SK-N-SH treated with all-trans-retinoic acid at 6 μM for 48 hours (cell line): ENCODE measurements around the gene THNSL1.

Source experiments
- ATAC-seq: fragments of 200-7000 bp; cut with Tn5 transposase; 3 replicates; pipeline ENCODE4 v1.9.1; 2020; ENCODE audit warnings: mild to moderate bottlenecking, moderate library complexity
- ARNTL ChIP-seq: fragments of 450-650 bp; formaldehyde crosslinking; IDR thresholded peaks from 2 replicates; pipeline ENCODE4 v1.5.0; 2020; ENCODE audit warnings: low read depth, mild to moderate bottlenecking, moderate library complexity, borderline replicate concordance
- CREB5 ChIP-seq: fragments of 250-450 bp; sonication (Bioruptor Pico); IDR thresholded peaks from 2 replicates; pipeline ENCODE4 v1.5.1; 2020; ENCODE audit warnings: low read depth, mild to moderate bottlenecking, moderate library complexity
- CSDC2 ChIP-seq: fragments of 250-450 bp; sonication (Bioruptor Pico); IDR thresholded peaks from 2 replicates; pipeline ENCODE4 v1.5.0; 2020; ENCODE audit warnings: mild to moderate bottlenecking, moderate library complexity
- ESRRG ChIP-seq: fragments of 250-450 bp; sonication (Bioruptor Pico); IDR thresholded peaks from 2 replicates; pipeline ENCODE4 v1.6.1; 2021; ENCODE audit warnings: mild to moderate bottlenecking
- GLIS3 ChIP-seq: fragments of 250-450 bp; sonication (Bioruptor Pico); IDR thresholded peaks from 2 replicates; pipeline ENCODE4 v1.5.0; 2020; ENCODE audit warnings: mild to moderate bottlenecking, moderate library complexity
- ISL1 ChIP-seq: fragments of 250-450 bp; sonication (Bioruptor Pico); IDR thresholded peaks from 2 replicates; pipeline ENCODE4 v2.1.2; 2022; ENCODE audit warnings: mild to moderate bottlenecking, moderate library complexity
- OSR1 ChIP-seq: fragments of 250-450 bp; sonication (Bioruptor Pico); IDR thresholded peaks from 2 replicates; pipeline ENCODE4 v1.8.0; 2022; ENCODE audit warnings: moderate library complexity, mild to moderate bottlenecking, inconsistent platforms
- PATZ1 ChIP-seq: fragments of 250-450 bp; sonication (Bioruptor Pico); IDR thresholded peaks from 2 replicates; pipeline ENCODE4 v1.8.0; 2020; ENCODE audit warnings: mild to moderate bottlenecking, moderate library complexity, borderline replicate concordance
- POU6F1 ChIP-seq: fragments of 250-450 bp; sonication (Bioruptor Pico); IDR thresholded peaks from 2 replicates; pipeline ENCODE4 v1.8.0; 2021; ENCODE audit warnings: low read depth, mild to moderate bottlenecking, moderate library complexity, borderline replicate concordance
- PPARA ChIP-seq: fragments of 250-450 bp; sonication (Bioruptor Pico); IDR thresholded peaks from 2 replicates; pipeline ENCODE4 v1.5.0; 2020; ENCODE audit warnings: mild to moderate bottlenecking, borderline replicate concordance
- TCF4 ChIP-seq: fragments of 250-450 bp; sonication (Bioruptor Pico); IDR thresholded peaks from 2 replicates; pipeline ENCODE4 v1.8.0; 2021; ENCODE audit warnings: mild to moderate bottlenecking, moderate library complexity, borderline replicate concordance
- TOX ChIP-seq: fragments of 250-450 bp; sonication (Bioruptor Pico); IDR thresholded peaks from 2 replicates; pipeline ENCODE4 v1.8.0; 2021; ENCODE audit warnings: mild to moderate bottlenecking, moderate library complexity, borderline replicate concordance
- ZC3H10 ChIP-seq: fragments of 250-450 bp; sonication (Bioruptor Pico); IDR thresholded peaks from 2 replicates; pipeline ENCODE4 v1.5.1; 2021; ENCODE audit warnings: mild to moderate bottlenecking, moderate library complexity
- ZFP3 ChIP-seq: fragments of 250-450 bp; sonication (Bioruptor Pico); IDR thresholded peaks from 2 replicates; pipeline ENCODE4 v1.5.0; 2020; ENCODE audit warnings: mild to moderate bottlenecking, moderate library complexity
- ZFP30 ChIP-seq: fragments of 450-650 bp; formaldehyde crosslinking; IDR thresholded peaks from 2 replicates; pipeline ENCODE4 v1.5.0; 2022; ENCODE audit warnings: mild to moderate bottlenecking, moderate library complexity
- ZNF565 ChIP-seq: fragments of 450-650 bp; formaldehyde crosslinking; conservative IDR thresholded peaks from 2 replicates; pipeline ENCODE4 v1.5.0; 2020; ENCODE audit warnings: low read depth, mild to moderate bottlenecking, moderate library complexity
- ZNF70 ChIP-seq: fragments of 450-650 bp; formaldehyde crosslinking; IDR thresholded peaks from 2 replicates; pipeline ENCODE4 v1.5.0; 2020; ENCODE audit warnings: mild to moderate bottlenecking, moderate library complexity
- ZNF8 ChIP-seq: fragments of 450-650 bp; formaldehyde crosslinking; IDR thresholded peaks from 2 replicates; pipeline ENCODE4 v1.5.0; 2020; ENCODE audit warnings: mild to moderate bottlenecking, moderate library complexity
- TF ChIP-seq, protein P1 (sequence below): fragments of 250-450 bp; sonication (Bioruptor Pico); IDR thresholded peaks from 2 replicates; pipeline ENCODE4 v1.5.1; 2021; ENCODE audit warnings: mild to moderate bottlenecking, moderate library complexity
- TF ChIP-seq, protein P2 (sequence below): fragments of 250-450 bp; sonication (Bioruptor Pico); IDR thresholded peaks from 2 replicates; pipeline ENCODE4 v1.5.0; 2020; ENCODE audit warnings: mild to moderate bottlenecking, moderate library complexity

THNSL1 gene

DNA sequence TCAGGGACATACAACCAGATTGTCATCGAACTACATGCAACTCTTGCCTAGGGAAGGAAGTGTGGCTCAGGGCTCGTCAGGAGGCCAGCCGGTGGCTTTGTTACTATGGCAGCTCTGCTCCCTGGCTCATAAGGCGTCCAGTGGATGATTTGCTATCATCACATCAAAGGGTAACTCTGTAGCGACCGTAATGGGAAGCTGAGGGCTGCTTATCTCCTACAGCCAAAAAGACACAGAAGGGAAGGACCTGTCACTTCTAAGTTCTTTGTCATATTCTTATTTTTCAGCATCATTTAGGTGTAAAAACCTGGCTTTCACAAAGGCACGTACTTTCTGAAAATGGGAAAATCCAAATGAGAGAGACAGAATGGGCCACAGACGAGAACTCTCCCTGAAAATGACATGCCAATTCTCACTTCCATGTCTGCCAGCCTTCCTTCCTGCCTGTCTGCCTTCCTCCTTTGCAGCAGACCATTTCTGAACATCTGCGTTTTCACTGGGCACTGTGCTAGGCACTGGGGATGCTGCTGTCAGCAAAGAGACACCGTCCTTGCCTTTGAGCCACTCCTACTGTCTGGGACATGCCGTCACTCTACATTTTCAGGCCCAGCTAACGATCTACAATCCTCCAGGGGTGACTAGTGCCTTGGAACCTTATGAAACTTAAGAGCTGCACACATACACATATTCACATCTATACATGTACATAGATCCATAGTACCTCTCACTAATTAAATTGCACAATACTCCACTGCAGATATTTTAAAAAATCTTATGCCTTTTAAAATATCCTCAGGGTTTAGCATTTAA, 27.4 kb upstream of the THNSL1 start (continued):
- TF ChIP-seq PATZ1, result no peak

DNA sequence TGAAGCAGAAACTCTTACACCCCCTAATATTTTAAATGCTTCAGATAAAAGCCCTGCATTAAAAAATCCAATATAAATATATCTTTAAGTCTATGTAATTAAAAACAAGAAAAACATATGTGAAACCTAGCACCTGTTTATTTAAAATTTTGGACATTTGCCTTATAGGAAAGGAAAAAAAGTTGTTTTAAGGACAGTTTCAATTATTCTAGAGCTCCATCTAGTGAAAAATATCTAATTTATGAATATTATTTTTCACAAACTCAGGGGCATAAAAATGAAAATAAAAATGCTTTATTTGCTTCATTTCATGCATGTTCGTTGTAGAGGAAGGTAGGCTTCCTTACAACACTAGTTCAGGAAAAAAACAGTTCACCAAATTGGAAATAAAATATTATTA, 26.5 kb upstream of the THNSL1 start:
- ATAC-seq, result no peak
- TF ChIP-seq ZNF565 (CRISPR knock-in tag), result no peak

- no peak for ATAC-seq
These were observed 25.1 kb upstream of the THNSL1 start for GRCh38 chr10:24991298-24991697.

DNA sequence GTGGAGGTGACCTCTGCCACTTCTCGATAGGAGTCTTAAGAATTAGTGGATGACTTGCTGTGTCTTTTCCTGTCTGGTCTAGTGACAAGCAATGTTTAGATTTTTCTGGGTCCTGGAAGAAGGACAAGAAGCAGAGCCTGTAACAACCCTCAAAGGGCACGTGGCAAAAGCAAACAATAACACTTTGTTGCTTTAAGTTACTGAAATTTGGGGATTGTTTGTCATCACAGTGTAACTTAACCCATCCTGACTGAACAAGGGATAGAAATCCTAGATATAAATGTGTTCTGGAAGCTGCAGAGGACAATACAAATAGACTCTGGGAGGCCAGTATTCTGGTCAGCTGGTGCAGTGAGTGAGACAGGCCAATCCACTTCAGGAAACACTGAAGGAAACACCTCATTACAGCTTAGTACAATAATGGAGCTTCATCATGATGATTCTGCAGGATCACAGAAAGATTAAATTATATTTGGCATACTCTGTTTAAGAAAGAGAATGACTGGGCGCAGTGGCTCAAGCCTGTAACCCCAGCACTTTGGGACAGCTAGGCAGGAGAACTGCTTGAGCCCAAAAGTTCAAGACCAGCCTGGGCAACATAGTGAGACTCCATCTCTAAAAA, 23.8 kb upstream of the THNSL1 start:
- ATAC-seq, result no peak
- TF ChIP-seq ZNF70 (CRISPR knock-in tag) (no peak), ESRRG (CRISPR knock-in tag) (no peak), CREB5 (CRISPR knock-in tag) (no peak), ARNTL (CRISPR knock-in tag) (no peak), ZFP30 (no peak), ZFP3 (CRISPR knock-in tag) (no peak), ISL1 (CRISPR knock-in tag) (no peak), OSR1 (CRISPR knock-in tag) (no peak), CSDC2 (CRISPR knock-in tag) (no peak), GLIS3 (no peak), ZNF8 (no peak), TCF4 (CRISPR knock-in tag) (no peak), PPARA (CRISPR knock-in tag) (no peak), PATZ1 (no peak), TOX (CRISPR knock-in tag) (no peak), ZC3H10 (no peak), ZNF565 (CRISPR knock-in tag) (no peak)
- TF ChIP-seq, protein P1, sequence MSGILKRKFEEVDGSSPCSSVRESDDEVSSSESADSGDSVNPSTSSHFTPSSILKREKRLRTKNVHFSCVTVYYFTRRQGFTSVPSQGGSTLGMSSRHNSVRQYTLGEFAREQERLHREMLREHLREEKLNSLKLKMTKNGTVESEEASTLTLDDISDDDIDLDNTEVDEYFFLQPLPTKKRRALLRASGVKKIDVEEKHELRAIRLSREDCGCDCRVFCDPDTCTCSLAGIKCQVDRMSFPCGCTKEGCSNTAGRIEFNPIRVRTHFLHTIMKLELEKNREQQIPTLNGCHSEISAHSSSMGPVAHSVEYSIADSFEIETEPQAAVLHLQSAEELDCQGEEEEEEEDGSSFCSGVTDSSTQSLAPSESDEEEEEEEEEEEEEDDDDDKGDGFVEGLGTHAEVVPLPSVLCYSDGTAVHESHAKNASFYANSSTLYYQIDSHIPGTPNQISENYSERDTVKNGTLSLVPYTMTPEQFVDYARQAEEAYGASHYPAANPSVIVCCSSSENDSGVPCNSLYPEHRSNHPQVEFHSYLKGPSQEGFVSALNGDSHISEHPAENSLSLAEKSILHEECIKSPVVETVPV (CRISPR knock-in tag), result no peak

More at GRCh38 chr10:24991298-24991697, 25.1 kb upstream of the THNSL1 start:
- no peak for TF ChIP-seq POU6F1 (CRISPR knock-in tag)
- no peak for TF ChIP-seq ZNF8
- no peak for TF ChIP-seq TOX (CRISPR knock-in tag)
- TF ChIP-seq, protein P2, sequence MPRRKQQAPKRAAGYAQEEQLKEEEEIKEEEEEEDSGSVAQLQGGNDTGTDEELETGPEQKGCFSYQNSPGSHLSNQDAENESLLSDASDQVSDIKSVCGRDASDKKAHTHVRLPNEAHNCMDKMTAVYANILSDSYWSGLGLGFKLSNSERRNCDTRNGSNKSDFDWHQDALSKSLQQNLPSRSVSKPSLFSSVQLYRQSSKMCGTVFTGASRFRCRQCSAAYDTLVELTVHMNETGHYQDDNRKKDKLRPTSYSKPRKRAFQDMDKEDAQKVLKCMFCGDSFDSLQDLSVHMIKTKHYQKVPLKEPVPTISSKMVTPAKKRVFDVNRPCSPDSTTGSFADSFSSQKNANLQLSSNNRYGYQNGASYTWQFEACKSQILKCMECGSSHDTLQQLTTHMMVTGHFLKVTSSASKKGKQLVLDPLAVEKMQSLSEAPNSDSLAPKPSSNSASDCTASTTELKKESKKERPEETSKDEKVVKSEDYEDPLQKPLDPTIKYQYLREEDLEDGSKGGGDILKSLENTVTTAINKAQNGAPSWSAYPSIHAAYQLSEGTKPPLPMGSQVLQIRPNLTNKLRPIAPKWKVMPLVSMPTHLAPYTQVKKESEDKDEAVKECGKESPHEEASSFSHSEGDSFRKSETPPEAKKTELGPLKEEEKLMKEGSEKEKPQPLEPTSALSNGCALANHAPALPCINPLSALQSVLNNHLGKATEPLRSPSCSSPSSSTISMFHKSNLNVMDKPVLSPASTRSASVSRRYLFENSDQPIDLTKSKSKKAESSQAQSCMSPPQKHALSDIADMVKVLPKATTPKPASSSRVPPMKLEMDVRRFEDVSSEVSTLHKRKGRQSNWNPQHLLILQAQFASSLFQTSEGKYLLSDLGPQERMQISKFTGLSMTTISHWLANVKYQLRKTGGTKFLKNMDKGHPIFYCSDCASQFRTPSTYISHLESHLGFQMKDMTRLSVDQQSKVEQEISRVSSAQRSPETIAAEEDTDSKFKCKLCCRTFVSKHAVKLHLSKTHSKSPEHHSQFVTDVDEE (CRISPR knock-in tag), result no peak
- TF ChIP-seq OSR1 (CRISPR knock-in tag), result no peak
- TF ChIP-seq ZFP30, result no peak
- no peak for TF ChIP-seq CSDC2 (CRISPR knock-in tag)
- TF ChIP-seq ZNF70 (CRISPR knock-in tag), result no peak
- TF ChIP-seq ARNTL (CRISPR knock-in tag), result no peak
- no peak for TF ChIP-seq PPARA (CRISPR knock-in tag)
